B cell (primary cell): ENCODE data around the gene SLC6A5.

Source experiments
- CTCF ChIP-seq: fragments of 200-600 bp; IDR thresholded peaks from one replicate; pipeline ENCODE4 v1.8.0; 2022; ENCODE audit warnings: antibody characterized with exemption, mild to moderate bottlenecking
- EZH2 ChIP-seq: IDR thresholded peaks from 2 replicates; pipeline ENCODE4 v1.6.1; 2012; ENCODE audit warnings: borderline replicate concordance, low read depth, mild to moderate bottlenecking, moderate library complexity, low read length; ENCODE audit not compliant: insufficient read depth, poor library complexity, severe bottlenecking

GRCh38 chr11:20669820-20670684 lies 70.6 kb downstream of the SLC6A5 start:
- no peak for TF ChIP-seq CTCF
- no peak for TF ChIP-seq EZH2
